GM12878 (cell line): Measurements from ENCODE around the gene INF2. TPM values are rescaled to one million over a fixed set of nuclear protein-coding genes. Genes with fewer than 3 reads are reported as not detected.

Experiments
- ATAC-seq: fragments of 200-7000 bp; cut with Tn5 transposase; 3 replicates; pipeline ENCODE4 v1.9.1; 2020; ENCODE audit warnings: mild to moderate bottlenecking, moderate library complexity
- BruUV-seq: library from RNA; stranded (reverse); fragments of 400-500 nt; replicated peaks from 2 replicates; lab custom pipeline; 2021; lab: Mats Ljungman, UMichigan
- CTCF ChIA-PET: fragments of 300-600 bp; sonication (Branson Sonifier 250); formaldehyde crosslinking; extraction: SDS; loops from one replicate; lab custom pipeline; 2021; ENCODE audit warnings: inconsistent platforms; lab: Yijun Ruan, JAX
- POLR2A ChIA-PET: fragments of 350-600 bp; formaldehyde crosslinking; extraction: SDS; loops from one replicate; lab custom pipeline; 2021; ENCODE audit warnings: inconsistent platforms; lab: Charles Lee
- RAD21 ChIA-PET: fragments of 300-600 bp; sonication (Branson Sonifier 250); formaldehyde crosslinking; loops from one replicate; lab custom pipeline; 2023; ENCODE audit warnings: antibody characterized with exemption; ENCODE audit not compliant: unreplicated experiment; lab: Charles Lee
- SMC1A ChIA-PET: fragments of 300-600 bp; sonication (Branson Sonifier 250); formaldehyde crosslinking; loops from one replicate; lab custom pipeline; 2023; ENCODE audit not compliant: unreplicated experiment, uncharacterized antibody; lab: Charles Lee
- DNase-seq: peaks from one replicate; pipeline ENCODE4 v3.0.0-alpha.2; 2011; ENCODE audit warnings: low read depth, low spot score
- FAIRE-seq: peaks from 3 replicates; lab custom pipeline; 2011; peaks lifted over from hg19 to GRCh38; lab: Jason Lieb, UNC
- H2AFZ ChIP-seq: 2 replicates; pipeline ENCODE4 v1.6.0; 2011; ENCODE audit warnings: low read depth, low read length, control low read depth; ENCODE audit not compliant: control insufficient read depth
- H3K27ac ChIP-seq: 2 replicates; pipeline ENCODE4 v1.5.1; 2011; ENCODE audit warnings: control low read depth; ENCODE audit not compliant: control insufficient read depth, insufficient read depth
- H3K27me3 ChIP-seq, 2 experiments: replicated peaks in 1 of 2; 2 replicates each; pipeline versions ENCODE4 v1.6.0 to v1.6.1; 2011; ENCODE audit warnings: low read length in 1 of 2; ENCODE audit not compliant: control insufficient read depth in 2 of 2, insufficient read depth in 2 of 2
- H3K36me3 ChIP-seq, 2 experiments: 2 replicates each; pipeline ENCODE4 v1.5.1; 2011; ENCODE audit warnings: low read length in 1 of 2; ENCODE audit not compliant: control insufficient read depth in 2 of 2, insufficient read depth in 2 of 2
- H3K4me1 ChIP-seq: 2 replicates; pipeline ENCODE4 v1.6.1; 2011; ENCODE audit warnings: mild to moderate bottlenecking, low read length, moderate library complexity, mixed read lengths; ENCODE audit not compliant: control insufficient read depth, insufficient read depth
- H3K4me2 ChIP-seq: 2 replicates; pipeline ENCODE4 v1.6.0; 2011; ENCODE audit warnings: control low read depth; ENCODE audit not compliant: control insufficient read depth, insufficient read depth
- H3K4me3 ChIP-seq: fragments of 200-600 bp; sonication (generic); 2 replicates; pipeline ENCODE4 v1.5.1; 2016
- H3K79me2 ChIP-seq: 2 replicates; pipeline ENCODE4 v1.6.0; 2011; ENCODE audit warnings: low read length; ENCODE audit not compliant: control insufficient read depth, insufficient read depth
- H3K9ac ChIP-seq: 2 replicates; pipeline ENCODE4 v1.8.0; 2011; ENCODE audit warnings: low read length, control low read depth, mixed read lengths; ENCODE audit not compliant: control insufficient read depth, insufficient read depth
- H3K9me3 ChIP-seq: replicated peaks from 3 replicates; pipeline ENCODE4 v1.5.1; 2011; ENCODE audit warnings: mild to moderate bottlenecking, low read length; ENCODE audit not compliant: control insufficient read depth, insufficient read depth
- H4K20me1 ChIP-seq: 2 replicates; pipeline ENCODE4 v1.6.0; 2011; ENCODE audit not compliant: control insufficient read depth, insufficient read depth
- ATF7 ChIP-seq: fragments of 450-650 bp; IDR thresholded peaks from 2 replicates; pipeline ENCODE4 v1.6.1; 2016; ENCODE audit warnings: low read depth, mild to moderate bottlenecking
- BHLHE40 ChIP-seq, 2 experiments: fragments of 450-650 bp in 1 of 2; IDR thresholded peaks; 2 replicates each; pipeline ENCODE4 v1.6.1; 2011 to 2017; ENCODE audit warnings: low read depth in 2 of 2, borderline replicate concordance in 1 of 2, improper control_type of control experiment in 1 of 2, low read length in 1 of 2, mild to moderate bottlenecking in 1 of 2
- CBX3 ChIP-seq: fragments of 200-600 bp; sonication (generic); IDR thresholded peaks from 2 replicates; pipeline ENCODE4 v1.6.1; 2016; ENCODE audit warnings: low read depth, borderline replicate concordance
- CBX5 ChIP-seq: sonication (generic); IDR thresholded peaks from 2 replicates; pipeline ENCODE4 v1.6.1; 2016; ENCODE audit warnings: low read depth, moderate library complexity, mild to moderate bottlenecking, inconsistent platforms
- EED ChIP-seq: sonication (generic); IDR thresholded peaks from 2 replicates; pipeline ENCODE4 v1.6.1; 2016; ENCODE audit warnings: antibody characterized with exemption, low read depth
- FOXM1 ChIP-seq: IDR thresholded peaks from 2 replicates; pipeline ENCODE4 v1.6.1; 2012; ENCODE audit warnings: low read depth, mild to moderate bottlenecking, inconsistent platforms, low read length, moderate library complexity
- HCFC1 ChIP-seq: fragments of 150-350 bp; IDR thresholded peaks from 2 replicates; pipeline ENCODE4 v1.6.1; 2014; ENCODE audit warnings: low read length
- HDAC2 ChIP-seq: fragments of 200-600 bp; sonication (generic); IDR thresholded peaks from 2 replicates; pipeline ENCODE4 v1.6.1; 2017
- KLF5 ChIP-seq: fragments of 450-650 bp; IDR thresholded peaks from 2 replicates; pipeline ENCODE4 v1.6.1; 2014; ENCODE audit warnings: mild to moderate bottlenecking; ENCODE audit not compliant: partially characterized antibody
- MAX ChIP-seq: IDR thresholded peaks from 2 replicates; pipeline ENCODE4 v1.6.1; 2012; ENCODE audit warnings: low read depth, low read length, improper control_type of control experiment
- MTA3 ChIP-seq: IDR thresholded peaks from 2 replicates; pipeline ENCODE4 v1.6.1; 2012; ENCODE audit warnings: low read length, inconsistent platforms, borderline replicate concordance
- NBN ChIP-seq: fragments of 450-650 bp; IDR thresholded peaks from 2 replicates; pipeline ENCODE4 v1.6.1; 2016
- NFXL1 ChIP-seq: fragments of 450-650 bp; IDR thresholded peaks from 2 replicates; pipeline ENCODE4 v1.6.1; 2017; ENCODE audit warnings: antibody characterized with exemption, mild to moderate bottlenecking, borderline replicate concordance
- NFYB ChIP-seq: IDR thresholded peaks from 2 replicates; pipeline ENCODE4 v1.6.1; 2011; ENCODE audit warnings: low read depth, mild to moderate bottlenecking, low read length, improper control_type of control experiment, moderate library complexity; ENCODE audit not compliant: insufficient read depth
- NRF1 ChIP-seq: conservative IDR thresholded peaks from 2 replicates; pipeline ENCODE4 v1.6.1; 2011; ENCODE audit warnings: mild to moderate bottlenecking, low read depth, low read length, improper control_type of control experiment
- PBX3 ChIP-seq: IDR thresholded peaks from 2 replicates; pipeline ENCODE4 v1.6.1; 2011; ENCODE audit warnings: mild to moderate bottlenecking, low read depth, low read length, moderate library complexity; ENCODE audit not compliant: insufficient replicate concordance
- PKNOX1 ChIP-seq: fragments of 450-650 bp; IDR thresholded peaks from 2 replicates; pipeline ENCODE4 v1.6.1; 2016; ENCODE audit warnings: mild to moderate bottlenecking
- RAD51 ChIP-seq: fragments of 450-650 bp; IDR thresholded peaks from 2 replicates; pipeline ENCODE4 v1.6.1; 2016; ENCODE audit warnings: moderate library complexity, mild to moderate bottlenecking, inconsistent platforms
- RFX5 ChIP-seq: IDR thresholded peaks from 2 replicates; pipeline ENCODE4 v1.6.1; 2011; ENCODE audit warnings: low read depth, low read length, improper control_type of control experiment
- SIN3A ChIP-seq: IDR thresholded peaks from 2 replicates; pipeline ENCODE4 v1.6.1; 2012; ENCODE audit warnings: low read depth, low read length, improper control_type of control experiment
- SP1 ChIP-seq: IDR thresholded peaks from one replicate; pipeline ENCODE4 v1.6.1; 2011; ENCODE audit warnings: low read depth, low read length
- SREBF1 ChIP-seq: IDR thresholded peaks from 2 replicates; pipeline ENCODE4 v1.6.1; 2012; ENCODE audit warnings: mild to moderate bottlenecking, low read length
- STAT3 ChIP-seq: IDR thresholded peaks from 2 replicates; pipeline ENCODE4 v1.6.1; 2011; ENCODE audit warnings: low read depth, low read length, improper control_type of control experiment
- TARDBP ChIP-seq: IDR thresholded peaks from 2 replicates; pipeline ENCODE4 v1.6.1; 2016; ENCODE audit warnings: borderline replicate concordance
- WGBS: methylation state at CpG from one replicate; pipeline ENCODE4 v1.1.6; 2016; ENCODE audit warnings: low lambda C conversion rate; ENCODE audit not compliant: insufficient replicate concordance, insufficient coverage; ENCODE audit errors: missing lambda C conversion rate; 5-methylcytosine and 5-hydroxymethylcytosine counted together
- in situ Hi-C: fragments of 300-500 bp; cut with MboI; formaldehyde crosslinking; loops from 9 replicates; pipeline ENCODE4 v1.14.3; 2018; ENCODE audit warnings: mixed read lengths
- intact Hi-C: fragments of 100-400 bp; cut with micrococcal nuclease; formaldehyde crosslinking; loops from one replicate; pipeline ENCODE4 v1.14.2; 2022; ENCODE audit not compliant: unreplicated experiment
- polyA plus RNA-seq, 11 experiments: library from polyadenylated mRNA; depleted of rRNA in 4 of 11; unstranded in 6 of 11; stranded (reverse) in 5 of 11; fragments of >200 nt; fragmentation: Nextera tagmentation in 4 of 11; fragmentation: Illumina TruSeq in 1 of 11; extraction: Ambion mirVana in 4 of 11; extraction: Trizol in 1 of 11; gene quantifications; 1 replicate in 1 of 11; 2 replicates in 10 of 11; pipeline versions ENCODE4 v1.2.1 to v1.2.3, GENCODE V29; 2011 to 2016; ENCODE audit warnings: inconsistent platforms in 2 of 11, missing spikeins in 2 of 11, low read depth in 1 of 11
- total RNA-seq, 4 experiments: library from RNA; depleted of rRNA in 3 of 4; stranded (reverse); fragments of >200 nt in 3 of 4; fragmentation: Illumina TruSeq in 1 of 4; extraction: Trizol in 1 of 4; gene quantifications; 2 replicates each; pipeline versions ENCODE4 v1.2.1 to v1.2.3, GENCODE V29; 2013 to 2021

INF2 gene
- total and polyA plus RNA-seq, 10 of the 15 experiments (the other 5 are each of a cell fraction or from before 2014, with no cell fraction given), result 0.72 to 43.2 (median 8.3) TPM

- intact Hi-C loops (loop anchor here (1.0 kb wide), 1 partner anchor 58 kb away; no protein-coding TSS in a partner anchor), in situ Hi-C loops (no loop called here)
- 11% methylated on average over 33 of the region's 56 CpGs for WGBS
- Histone ChIP-seq H4K20me1 (no peaks in the 10 kb centered on the region), H3K27me3 (no peaks in the 10 kb centered on the region), H2AFZ (peak overlapping the region; percentile 63), H3K9ac (no peak overlapping the region), H3K79me2 (no peaks in the 10 kb centered on the region), H3K27ac (no peak overlapping the region), H3K4me1 (no peaks in the 10 kb centered on the region), H3K4me2 (peak overlapping the region; percentile 51), H3K9me3 (peaks cover 3% of the 10 kb centered on the region; the same call in 2 of the 3 replicates), H3K36me3 (no peaks in the 10 kb centered on the region), H3K4me3 (0 out of 2 replicates have a peak overlapping the region, but pooled peaks have one; percentile 29)
- ChIA-PET CTCF (interaction anchor here (1.8 to 2.5 kb wide), 2 partner anchors 31 to 59 kb away, joined by 5 to 11 read pairs; no protein-coding TSS in a partner anchor), POLR2A (no interaction called here), SMC1A (interaction anchor here (2.2 kb wide), 1 partner anchor 31 kb away, joined by 7 read pairs; no protein-coding TSS in a partner anchor), RAD21 (interaction anchor here (0.9 to 1.5 kb wide), 2 partner anchors 30 to 59 kb away, joined by 5 to 7 read pairs; no protein-coding TSS in a partner anchor)
- ATAC-seq (peak; percentile 98), FAIRE-seq (no peak), DNase-seq (no peak)
- BruUV-seq, result no TSS peak
- TF ChIP-seq NBN (no peak), CBX5 (no peak), SP1 (no peak), STAT3 (no peak), ATF7 (peak; percentile 47), CBX3 (no peak), SIN3A (no peak), NRF1 (no peak), EED (no peak), BHLHE40 (IDR thresholded peaks at IDR 0.05; ENCODE audit: borderline replicate concordance in 1 of 2, low read depth in 2 of 2, low read length in 1 of 2) (peak; percentile 25 to 55; a peak in 2 of 4 replicates), TARDBP (no peak), MAX (no peak), KLF5 (no peak), NFXL1 (no peak), NFYB (no peak), RFX5 (no peak), SREBF1 (no peak), HDAC2 (no peak), PBX3 (no peak), PKNOX1 (no peak), RAD51 (no peak), FOXM1 (no peak), MTA3 (no peak), HCFC1 (no peak)
Measured at GRCh38 chr14:104650057-104650980, 39.1 kb upstream of the INF2 start.
